H1 (cell line): ENCODE measurements around the gene SOCS3. TPM values are rescaled to one million over a fixed set of nuclear protein-coding genes. Genes with fewer than 3 reads are reported as not detected.

ENCODE experiments used
- CREB1 ChIP-seq: IDR thresholded peaks from 2 replicates; pipeline ENCODE4 v1.6.1; 2012; ENCODE audit warnings: inconsistent platforms
- CTCF ChIP-seq, 3 experiments: IDR thresholded peaks; 1 replicate in 2 of 3; 2 replicates in 1 of 3; pipeline versions ENCODE4 v1.5.1 to v1.6.1; 2011; ENCODE audit warnings: low read length in 3 of 3, mild to moderate bottlenecking in 3 of 3, inconsistent platforms in 2 of 3, low read depth in 1 of 3, moderate library complexity in 1 of 3; ENCODE audit not compliant: insufficient read depth in 1 of 3; ENCODE audit errors: control extremely low read depth in 1 of 3
- JUND ChIP-seq: IDR thresholded peaks from 2 replicates; pipeline ENCODE4 v1.6.1; 2011; ENCODE audit warnings: mild to moderate bottlenecking, improper control_type of control experiment, low read length
- SP4 ChIP-seq: IDR thresholded peaks from 2 replicates; pipeline ENCODE4 v1.6.1; 2012; ENCODE audit warnings: low read length, inconsistent platforms
- SUZ12 ChIP-seq: fragments of 200-600 bp; sonication (generic); IDR thresholded peaks from 2 replicates; pipeline ENCODE4 v1.6.1; 2012; ENCODE audit warnings: mild to moderate bottlenecking, inconsistent platforms, low read length, moderate library complexity, mixed read lengths
- polyA plus RNA-seq, 7 experiments: library from polyadenylated mRNA; depleted of rRNA in 3 of 7; stranded (reverse) in 5 of 7; unstranded in 2 of 7; fragments of >200 nt in 5 of 7; fragments of 200-250 nt in 2 of 7; gene quantifications; 1 replicate in 5 of 7; 2 replicates in 1 of 7; 4 replicates in 1 of 7; pipeline versions ENCODE4 v1.2.1 to v1.2.3, GENCODE V29; 2011 to 2013; ENCODE audit warnings: missing spikeins in 2 of 7, mixed read lengths in 2 of 7
- total RNA-seq: library from RNA; stranded (reverse); fragmentation: NEBNext Ultra II Directional; extraction: Animal tissue kit (Norgen Biotek cat#: 25700); gene quantifications from 2 replicates; pipeline ENCODE4 v1.2.1, GENCODE V29; 2021

The SOCS3 gene
- total and polyA plus RNA-seq, 2 of the 8 experiments (the other 6 are each of a cell fraction or from before 2014, with no cell fraction given): 10.1 to 47.9 TPM

- TF ChIP-seq CTCF (IDR thresholded peaks at IDR 0.05; ENCODE audit: control extremely low read depth in 1 of 3, insufficient read depth in 1 of 3, low read depth in 1 of 3, low read length in 3 of 3) (peak in 2 of 3 experiments; percentile 37 to 46; a peak in 3 of 4 replicates), CREB1 (no peak), SP4 (no peak), JUND (no peak), SUZ12 (no peak)
These were observed 13.1 kb downstream of the SOCS3 start (continued) for GRCh38 chr17:78346605-78347250.
